NCI-H1930 (cell line): ENCODE results near the gene ING5.

ENCODE experiments used
- DNase-seq, 2 experiments: peaks; one replicate each; lab custom pipeline; 2025; lab: John Stamatoyannopoulos, UW

ING5 gene

GRCh38 chr2:241760301-241760771 is 58.5 kb downstream of the ING5 start:
- no peak for DNase-seq

GRCh38 chr2:241762321-241762932 is 60.6 kb downstream of the ING5 start:
- no peak for DNase-seq

GRCh38 chr2:241762933-241763369 is 61.1 kb downstream of the ING5 start:
- DNase-seq: no peak

- no peak for DNase-seq
Observed at GRCh38 chr2:241763551-241764274, 61.9 kb downstream of the ING5 start.

GRCh38 chr2:241764275-241765241 is 62.7 kb downstream of the ING5 start:
- DNase-seq: no peak

- no peak for DNase-seq
Observed at GRCh38 chr2:241767464-241768250, 65.8 kb downstream of the ING5 start.

GRCh38 chr2:241768251-241768711 is 66.4 kb downstream of the ING5 start:
- no peak for DNase-seq

- no peak for DNase-seq
Observed at GRCh38 chr2:241768850-241769249, 67.0 kb downstream of the ING5 start.

- no peak for DNase-seq
Observed at GRCh38 chr2:241769819-241770184, 68.0 kb downstream of the ING5 start.

GRCh38 chr2:241770185-241770935 is 68.5 kb downstream of the ING5 start:
- no peak for DNase-seq

GRCh38 chr2:241770936-241771285 is 69.1 kb downstream of the ING5 start:
- DNase-seq: no peak

GRCh38 chr2:241771286-241772062 is 69.6 kb downstream of the ING5 start:
- no peak for DNase-seq

GRCh38 chr2:241772063-241772499 is 70.2 kb downstream of the ING5 start:
- no peak for DNase-seq

GRCh38 chr2:241773511-241774418 is 71.9 kb downstream of the ING5 start:
- DNase-seq: no peak

GRCh38 chr2:241774419-241775222 is 72.8 kb downstream of the ING5 start:
- no peak for DNase-seq

GRCh38 chr2:241775223-241776177 is 73.7 kb downstream of the ING5 start:
- no peak for DNase-seq
